ENCODE results near the gene PPP3CA.

DNA sequence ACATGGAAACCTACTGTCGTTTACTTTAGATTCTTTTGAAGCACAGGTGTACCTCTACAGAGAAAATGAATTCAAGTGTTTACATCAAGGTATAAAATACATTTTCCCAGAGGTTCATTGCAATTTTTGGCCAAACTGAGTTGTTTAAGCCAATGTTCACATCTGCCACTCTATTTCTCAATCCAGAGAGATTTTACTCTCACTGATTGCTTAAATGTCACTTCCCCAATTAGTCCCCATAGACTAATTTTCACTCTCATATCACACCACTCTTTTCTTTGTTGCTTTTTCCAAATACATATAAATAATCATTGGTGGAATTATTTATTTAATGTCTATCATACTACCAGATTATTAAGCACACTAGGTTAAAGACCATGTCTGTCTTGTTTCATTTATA is 271.8 kb downstream of the PPP3CA start:
- TF ChIP-seq EZH2 (IDR thresholded peaks at IDR 0.05) (no peak), POLR2AphosphoS5 (IDR thresholded peaks at IDR 0.05; ENCODE audit: borderline replicate concordance, low read depth, low read length) (no peak)

All from SK-N-MC (cell line).